ENCODE data around the gene CD163.

CD163 gene

GRCh38 chr12:7431993-7432685 is 71.4 kb downstream of the CD163 start:
- Histone ChIP-seq H3K27ac (ENCODE audit: low read length) (no peak overlapping the region), H3K4me1 (ENCODE audit: control insufficient read depth, insufficient read depth, low read length) (no peaks in the 10 kb centered on the region), H3K4me3 (ENCODE audit: low read length in 2 of 2) (no peak overlapping the region), H3K36me3 (ENCODE audit: control insufficient read depth in 2 of 2, insufficient read depth in 2 of 2, low read length in 2 of 2) (no peaks in the 10 kb centered on the region), H3K9me3 (ENCODE audit: control insufficient read depth in 2 of 2, low read length in 2 of 2) (no peaks in the 10 kb centered on the region), H3K27me3 (ENCODE audit: control insufficient read depth in 1 of 2, insufficient read depth in 2 of 2, low read length in 2 of 2) (no peaks in the 10 kb centered on the region), H3K9ac (ENCODE audit: low read length in 2 of 2) (no peak overlapping the region)

Data from stomach smooth muscle (tissue), 2 donors.